ENCODE data around the gene MBOAT1.

The MBOAT1 gene

GRCh38 chr6:20105838-20106237, 106.4 kb downstream of the MBOAT1 start (continued):
- TF ChIP-seq POU6F1 (CRISPR knock-in tag; IDR thresholded peaks at IDR 0.05; ENCODE audit: borderline replicate concordance, low read depth): no peak
- TF ChIP-seq PATZ1 (CRISPR knock-in tag; IDR thresholded peaks at IDR 0.05; ENCODE audit: borderline replicate concordance): no peak
- TF ChIP-seq TCF4 (CRISPR knock-in tag; IDR thresholded peaks at IDR 0.05; ENCODE audit: borderline replicate concordance): no peak
- TF ChIP-seq RARB (CRISPR knock-in tag; IDR thresholded peaks at IDR 0.05): no peak
- TF ChIP-seq ZFP30 (CRISPR knock-in tag; IDR thresholded peaks at IDR 0.05): no peak
- no peak for TF ChIP-seq ARNTL (CRISPR knock-in tag; IDR thresholded peaks at IDR 0.05; ENCODE audit: borderline replicate concordance, low read depth)

- ATAC-seq: no peak
Observed at GRCh38 chr6:20104696-20105095, 107.6 kb downstream of the MBOAT1 start.

GRCh38 chr6:20102397-20103073, 109.7 kb downstream of the MBOAT1 start:
- no peak for TF ChIP-seq ZFP30 (CRISPR knock-in tag; IDR thresholded peaks at IDR 0.05)
- no peak for TF ChIP-seq CSRNP3 (CRISPR knock-in tag; IDR thresholded peaks at IDR 0.05)
- TF ChIP-seq ZNF8 (CRISPR knock-in tag; IDR thresholded peaks at IDR 0.05): no peak
- TF ChIP-seq POU6F1 (CRISPR knock-in tag; IDR thresholded peaks at IDR 0.05; ENCODE audit: borderline replicate concordance, low read depth): no peak
- no peak for TF ChIP-seq PPARA (CRISPR knock-in tag; IDR thresholded peaks at IDR 0.05; ENCODE audit: borderline replicate concordance)
- no peak for TF ChIP-seq TCF4 (CRISPR knock-in tag; IDR thresholded peaks at IDR 0.05; ENCODE audit: borderline replicate concordance)
- no peak for TF ChIP-seq ESRRG (CRISPR knock-in tag; IDR thresholded peaks at IDR 0.05)
- no peak for TF ChIP-seq ZNF565 (CRISPR knock-in tag; conservative IDR thresholded peaks at IDR 0.05; ENCODE audit: low read depth)
- no peak for TF ChIP-seq ZFP3 (CRISPR knock-in tag; IDR thresholded peaks at IDR 0.05)
- TF ChIP-seq CREB5 (CRISPR knock-in tag; IDR thresholded peaks at IDR 0.05; ENCODE audit: low read depth): no peak
- no peak for TF ChIP-seq TSHZ2 (CRISPR knock-in tag; IDR thresholded peaks at IDR 0.05)
- no peak for TF ChIP-seq GLIS3 (CRISPR knock-in tag; IDR thresholded peaks at IDR 0.05)
- TF ChIP-seq ISL1 (CRISPR knock-in tag; IDR thresholded peaks at IDR 0.05): no peak
- TF ChIP-seq ZC3H10 (CRISPR knock-in tag; IDR thresholded peaks at IDR 0.05): no peak
- TF ChIP-seq ARNTL (CRISPR knock-in tag; IDR thresholded peaks at IDR 0.05; ENCODE audit: borderline replicate concordance, low read depth): no peak
- TF ChIP-seq OSR1 (CRISPR knock-in tag; IDR thresholded peaks at IDR 0.05): no peak
- TF ChIP-seq TOX (CRISPR knock-in tag; IDR thresholded peaks at IDR 0.05; ENCODE audit: borderline replicate concordance): no peak
- no peak for TF ChIP-seq PATZ1 (CRISPR knock-in tag; IDR thresholded peaks at IDR 0.05; ENCODE audit: borderline replicate concordance)
- TF ChIP-seq RARB (CRISPR knock-in tag; IDR thresholded peaks at IDR 0.05): no peak
- ATAC-seq: no peak

More at GRCh38 chr6:20104696-20105095, 107.6 kb downstream of the MBOAT1 start:
- no peak for TF ChIP-seq PATZ1 (CRISPR knock-in tag; IDR thresholded peaks at IDR 0.05; ENCODE audit: borderline replicate concordance)

All from SK-N-SH treated with all-trans-retinoic acid at 6 μM for 48 hours (cell line).